ENCODE measurements around the gene BMP6.

The BMP6 gene

DNA sequence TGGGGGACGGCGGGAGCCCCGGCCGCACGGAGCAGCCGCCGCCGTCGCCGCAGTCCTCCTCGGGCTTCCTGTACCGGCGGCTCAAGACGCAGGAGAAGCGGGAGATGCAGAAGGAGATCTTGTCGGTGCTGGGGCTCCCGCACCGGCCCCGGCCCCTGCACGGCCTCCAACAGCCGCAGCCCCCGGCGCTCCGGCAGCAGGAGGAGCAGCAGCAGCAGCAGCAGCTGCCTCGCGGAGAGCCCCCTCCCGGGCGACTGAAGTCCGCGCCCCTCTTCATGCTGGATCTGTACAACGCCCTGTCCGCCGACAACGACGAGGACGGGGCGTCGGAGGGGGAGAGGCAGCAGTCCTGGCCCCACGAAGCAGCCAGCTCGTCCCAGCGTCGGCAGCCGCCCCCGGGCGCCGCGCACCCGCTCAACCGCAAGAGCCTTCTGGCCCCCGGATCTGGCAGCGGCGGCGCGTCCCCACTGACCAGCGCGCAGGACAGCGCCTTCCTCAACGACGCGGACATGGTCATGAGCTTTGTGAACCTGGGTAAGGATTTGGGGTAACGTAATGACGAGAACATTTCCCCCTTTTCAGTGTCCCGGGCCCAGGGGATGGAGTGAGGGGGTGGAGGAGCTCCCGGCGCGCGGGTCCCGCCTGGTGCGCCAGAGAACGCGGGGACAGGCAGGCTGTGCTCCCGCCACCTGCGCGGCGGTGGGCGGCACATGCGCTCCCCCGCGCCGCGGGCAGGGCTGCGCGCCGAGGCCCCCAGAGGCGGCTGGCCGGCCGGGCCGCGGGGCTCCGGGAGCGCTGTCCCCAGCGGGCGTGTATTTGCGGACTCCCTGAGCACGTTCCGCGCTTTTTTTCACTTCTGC, 1.4 kb downstream of the BMP6 start:
- H3K27me3 Mint-ChIP-seq (ENCODE audit: low read depth, poor library complexity), result peaks cover 51% of the 10 kb centered on the region
- H3K9me3 Mint-ChIP-seq, result no peaks in the 10 kb centered on the region
- H3K4me1 Mint-ChIP-seq, result peaks cover 54% of the 10 kb centered on the region
- peak overlapping the region; percentile 85 for H3K4me3 Mint-ChIP-seq
- TF ChIP-seq, protein P1, sequence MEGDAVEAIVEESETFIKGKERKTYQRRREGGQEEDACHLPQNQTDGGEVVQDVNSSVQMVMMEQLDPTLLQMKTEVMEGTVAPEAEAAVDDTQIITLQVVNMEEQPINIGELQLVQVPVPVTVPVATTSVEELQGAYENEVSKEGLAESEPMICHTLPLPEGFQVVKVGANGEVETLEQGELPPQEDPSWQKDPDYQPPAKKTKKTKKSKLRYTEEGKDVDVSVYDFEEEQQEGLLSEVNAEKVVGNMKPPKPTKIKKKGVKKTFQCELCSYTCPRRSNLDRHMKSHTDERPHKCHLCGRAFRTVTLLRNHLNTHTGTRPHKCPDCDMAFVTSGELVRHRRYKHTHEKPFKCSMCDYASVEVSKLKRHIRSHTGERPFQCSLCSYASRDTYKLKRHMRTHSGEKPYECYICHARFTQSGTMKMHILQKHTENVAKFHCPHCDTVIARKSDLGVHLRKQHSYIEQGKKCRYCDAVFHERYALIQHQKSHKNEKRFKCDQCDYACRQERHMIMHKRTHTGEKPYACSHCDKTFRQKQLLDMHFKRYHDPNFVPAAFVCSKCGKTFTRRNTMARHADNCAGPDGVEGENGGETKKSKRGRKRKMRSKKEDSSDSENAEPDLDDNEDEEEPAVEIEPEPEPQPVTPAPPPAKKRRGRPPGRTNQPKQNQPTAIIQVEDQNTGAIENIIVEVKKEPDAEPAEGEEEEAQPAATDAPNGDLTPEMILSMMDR (IDR thresholded peaks at IDR 0.05), result no peak
- peak; percentile 51 for DNase-seq
- H3K27ac Mint-ChIP-seq, result no peak overlapping the region
- no peaks in the 10 kb centered on the region for H3K36me3 Mint-ChIP-seq (ENCODE audit: low read depth)

DNA sequence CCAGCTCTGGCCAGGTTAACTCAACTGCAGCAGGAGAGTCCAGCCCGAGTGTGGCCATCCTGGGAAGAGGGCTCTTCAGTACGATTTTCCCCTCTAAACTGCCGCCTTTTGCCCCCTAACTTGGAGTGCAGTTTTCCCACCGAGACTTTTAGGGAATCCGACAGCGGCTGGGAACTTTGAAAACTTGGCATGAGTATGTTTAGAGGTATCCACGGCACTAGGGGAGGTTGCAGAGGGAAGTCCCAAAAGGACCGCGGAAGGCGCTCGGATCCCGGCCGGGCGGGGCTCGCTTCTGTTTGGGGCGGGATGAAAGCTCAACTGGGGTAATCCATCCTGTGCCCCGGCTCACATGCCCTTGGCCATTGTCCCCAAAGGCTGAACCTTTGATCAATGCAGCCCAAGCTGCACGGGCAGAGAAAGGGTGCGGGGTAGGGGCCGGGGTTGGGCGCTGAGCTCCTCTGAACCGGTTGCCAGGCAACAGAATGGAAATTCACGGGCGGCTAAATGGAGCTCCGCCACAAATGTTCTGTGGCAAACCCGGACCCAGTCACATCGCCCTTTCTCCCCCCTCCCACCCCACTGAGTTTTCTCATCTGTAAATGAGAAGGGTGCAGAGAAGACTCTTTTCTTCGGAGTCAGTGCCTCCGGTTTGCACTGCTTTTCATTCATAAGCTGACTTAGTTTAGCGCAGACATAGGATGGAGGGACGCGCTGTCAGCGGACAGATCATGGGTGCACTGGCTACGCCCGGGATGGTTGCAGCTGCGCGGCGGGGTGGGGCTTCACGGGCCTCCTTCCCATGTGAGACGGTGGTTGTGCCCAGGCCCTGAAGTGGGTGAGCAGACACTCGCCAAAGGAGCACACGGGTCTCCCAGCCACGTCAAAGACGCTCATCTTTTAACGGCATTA, 2.3 kb downstream of the BMP6 start:
- no peak overlapping the region for H3K27ac Mint-ChIP-seq
- TF ChIP-seq, protein P1 (IDR thresholded peaks at IDR 0.05), result no peak
- H3K36me3 Mint-ChIP-seq (ENCODE audit: low read depth), result no peaks in the 10 kb centered on the region
- H3K4me3 Mint-ChIP-seq, result peak overlapping the region; percentile 85
- no peaks in the 10 kb centered on the region for H3K9me3 Mint-ChIP-seq
- peaks cover 49% of the 10 kb centered on the region for H3K27me3 Mint-ChIP-seq (ENCODE audit: low read depth, poor library complexity)
- peaks cover 58% of the 10 kb centered on the region for H3K4me1 Mint-ChIP-seq
- peak; percentile 57 for DNase-seq

DNA sequence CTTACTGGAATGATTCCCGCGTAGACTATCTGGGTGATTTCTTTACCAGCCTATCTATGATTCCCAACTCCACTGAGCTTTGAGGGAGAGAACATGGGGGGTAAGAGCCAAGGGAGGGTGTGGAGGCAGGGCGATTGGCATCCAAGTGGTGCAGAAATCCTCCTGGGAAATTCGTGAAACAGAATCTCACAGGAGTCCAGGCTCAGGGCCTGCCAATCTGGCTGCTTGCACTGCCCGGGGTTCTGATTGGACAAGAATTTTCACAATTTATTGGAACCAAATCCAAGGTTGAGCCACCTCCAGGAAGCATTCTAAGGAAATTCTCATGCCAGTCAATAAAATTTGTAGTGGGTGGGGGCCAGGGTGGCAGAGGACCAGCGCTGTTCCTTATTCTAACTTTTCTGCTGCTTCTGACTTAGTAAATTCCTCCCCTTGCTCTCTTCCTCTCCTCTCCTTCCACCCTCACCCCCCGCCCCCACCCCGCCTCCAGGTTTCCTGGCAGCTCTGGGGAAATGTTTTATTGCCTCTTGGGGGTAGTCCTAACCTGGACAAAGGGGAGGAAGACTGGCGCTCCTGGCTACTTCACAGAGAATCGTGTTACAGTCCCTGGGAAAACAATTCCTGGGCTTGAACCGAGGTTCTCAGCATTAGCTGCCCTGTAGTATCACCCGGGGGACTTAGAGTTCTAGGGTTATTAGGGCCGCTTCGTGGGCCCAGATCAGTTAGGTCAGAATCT, 3.1 kb downstream of the BMP6 start:
- TF ChIP-seq, protein P1 (IDR thresholded peaks at IDR 0.05), result no peak
- peak; percentile 51 for DNase-seq
- Mint-ChIP-seq H3K4me1 (peaks cover 64% of the 10 kb centered on the region), H3K27ac (peak overlapping the region; percentile 87), H3K27me3 (ENCODE audit: low read depth, poor library complexity) (peaks cover 40% of the 10 kb centered on the region), H3K4me3 (peak overlapping the region; percentile 85), H3K9me3 (no peaks in the 10 kb centered on the region), H3K36me3 (ENCODE audit: low read depth) (no peaks in the 10 kb centered on the region)

DNA sequence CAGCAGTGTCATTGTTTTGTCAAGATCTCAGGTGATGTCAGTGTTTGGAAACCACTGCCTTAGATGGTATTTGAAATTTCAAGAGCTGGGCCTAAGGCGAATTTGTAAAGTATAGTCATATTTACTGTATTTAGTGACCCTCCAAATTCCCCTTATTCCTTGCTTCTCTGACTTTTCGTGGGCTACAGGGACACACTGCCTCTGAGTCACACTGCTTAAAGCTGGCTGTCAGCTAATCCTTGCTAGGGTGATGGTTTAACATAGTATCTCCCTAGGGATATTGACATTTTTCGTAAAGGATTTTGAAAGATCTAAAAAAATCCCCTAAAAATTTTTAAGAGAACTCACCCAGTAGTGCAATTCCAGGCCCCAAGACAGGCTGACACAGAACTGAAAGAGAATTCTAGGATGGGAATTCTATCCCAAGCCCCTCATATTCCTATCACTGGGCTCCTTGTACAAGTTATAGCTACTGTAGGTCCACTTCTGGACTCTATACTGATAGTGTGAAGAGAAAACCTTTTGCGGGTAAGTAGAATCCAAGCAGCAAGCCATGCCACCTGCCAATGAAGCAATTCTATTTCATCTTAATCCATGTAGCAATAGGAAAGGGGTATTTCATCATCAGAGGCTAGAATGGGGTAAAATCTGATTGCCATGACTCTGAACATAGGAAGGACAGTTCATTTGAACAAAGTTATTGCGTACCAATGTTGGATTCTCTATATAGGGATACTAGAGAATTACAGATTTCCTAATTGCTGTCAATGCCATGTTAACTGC, 4.3 kb downstream of the BMP6 start:
- Mint-ChIP-seq H3K27me3 (ENCODE audit: low read depth, poor library complexity) (peaks cover 29% of the 10 kb centered on the region), H3K4me1 (peaks cover 71% of the 10 kb centered on the region)

More for the DNA sequence above, 4.3 kb downstream of the BMP6 start:
- TF ChIP-seq, protein P1 (IDR thresholded peaks at IDR 0.05), result no peak
- no peak for DNase-seq
- Mint-ChIP-seq H3K36me3 (ENCODE audit: low read depth) (no peaks in the 10 kb centered on the region), H3K4me3 (peak overlapping the region; percentile 85), H3K9me3 (no peaks in the 10 kb centered on the region), H3K27ac (peak overlapping the region; percentile 87)
